K562 (cell line): Measurements from ENCODE around the gene INO80E. TPM values are rescaled to one million over a fixed set of nuclear protein-coding genes. Genes with fewer than 3 reads are reported as not detected.

ENCODE experiments used
- ATAC-seq: fragments of 200-7000 bp; cut with Tn5 transposase; 3 replicates; pipeline ENCODE4 v1.9.1; 2020; ENCODE audit warnings: moderate library complexity
- BruUV-seq: library from RNA; stranded (reverse); fragments of 400-500 nt; replicated peaks from 2 replicates; lab custom pipeline; 2021; lab: Mats Ljungman, UMichigan
- CTCF ChIA-PET: fragments of 300-600 bp; formaldehyde crosslinking; extraction: SDS; loops from one replicate; lab custom pipeline; 2021; ENCODE audit warnings: low intra/inter-chr PET ratio; lab: Yijun Ruan, JAX
- POLR2A ChIA-PET: fragments of 300-600, 350-650 bp; sonication (Branson Sonifier 250); formaldehyde crosslinking; extraction: SDS; loops from one replicate; lab custom pipeline; 2021; ENCODE audit warnings: antibody characterized with exemption, inconsistent platforms; lab: Yijun Ruan, JAX
- DNase-seq, 4 experiments: peaks; one replicate each; pipeline versions ENCODE4 v3.0.0 to v3.0.0-alpha.2; 2011 to 2018; ENCODE audit warnings: low spot score in 3 of 4, mixed read lengths in 3 of 4; ENCODE audit errors: extremely low read depth in 1 of 4
- FAIRE-seq: peaks from 2 replicates; lab custom pipeline; 2011; peaks lifted over from hg19 to GRCh38; lab: Jason Lieb, UNC
- H2AFZ ChIP-seq: 2 replicates; pipeline ENCODE4 v1.6.0; 2011; ENCODE audit warnings: low read depth, low read length, control low read depth, inconsistent platforms
- H3K27ac ChIP-seq: fragments of 200-600 bp; 3 replicates; pipeline ENCODE4 v1.8.0; 2011; ENCODE audit warnings: low read depth, mild to moderate bottlenecking, control low read depth, inconsistent platforms, low read length, moderate library complexity, mixed read lengths; ENCODE audit errors: extremely low read depth
- H3K27me3 ChIP-seq, 2 experiments: fragments of 300-600 bp in 1 of 2; 2 replicates in 1 of 2; 3 replicates in 1 of 2; pipeline versions ENCODE4 v1.6.0 to v1.8.0; 2011; ENCODE audit warnings: inconsistent platforms in 2 of 2, low read length in 2 of 2, mild to moderate bottlenecking in 1 of 2, mixed read lengths in 1 of 2, moderate library complexity in 1 of 2; ENCODE audit not compliant: control insufficient read depth in 2 of 2, insufficient read depth in 2 of 2
- H3K36me3 ChIP-seq: fragments of 300-600 bp; 3 replicates; pipeline ENCODE4 v1.8.0; 2011; ENCODE audit warnings: mild to moderate bottlenecking, low read length, inconsistent platforms; ENCODE audit not compliant: control insufficient read depth, insufficient read depth
- H3K4me1 ChIP-seq, 2 experiments: fragments of 200-600 bp in 1 of 2; replicated peaks in 1 of 2; 2 replicates in 1 of 2; 3 replicates in 1 of 2; pipeline versions ENCODE4 v1.5.1 to v1.8.0; 2011; ENCODE audit warnings: inconsistent platforms in 2 of 2, low read length in 2 of 2, mild to moderate bottlenecking in 1 of 2, mixed read lengths in 1 of 2, moderate library complexity in 1 of 2; ENCODE audit not compliant: control insufficient read depth in 2 of 2, insufficient read depth in 2 of 2
- H3K4me2 ChIP-seq: 2 replicates; pipeline ENCODE4 v1.6.1; 2011; ENCODE audit warnings: low read length, control low read depth, inconsistent platforms, mixed read lengths; ENCODE audit not compliant: insufficient read depth
- H3K4me3 ChIP-seq: fragments of 200-600 bp; sonication (generic), shearing (Covaris generic); 2 replicates; pipeline ENCODE4 v1.5.1; 2016; ENCODE audit warnings: control low read depth, inconsistent platforms
- H3K79me2 ChIP-seq: fragments of 200-600 bp; 3 replicates; pipeline ENCODE4 v1.8.0; 2011; ENCODE audit warnings: low read length, inconsistent platforms; ENCODE audit not compliant: control insufficient read depth, insufficient read depth
- H3K9ac ChIP-seq, 2 experiments: 2 replicates each; pipeline versions ENCODE4 v1.6.0 to v1.6.1; 2011; ENCODE audit warnings: low read depth in 2 of 2, low read length in 2 of 2, control low read depth in 1 of 2, inconsistent platforms in 1 of 2, mild to moderate bottlenecking in 1 of 2, mixed read lengths in 1 of 2; ENCODE audit not compliant: insufficient read depth in 1 of 2
- H3K9me1 ChIP-seq: one replicate; pipeline ENCODE4 v1.6.0; 2011; ENCODE audit warnings: inconsistent platforms, mild to moderate bottlenecking, low read length, moderate library complexity; ENCODE audit not compliant: control insufficient read depth, insufficient read depth
- H3K9me3 ChIP-seq: replicated peaks from 2 replicates; pipeline ENCODE4 v1.5.1; 2011; ENCODE audit warnings: low read depth, low read length, inconsistent platforms; ENCODE audit not compliant: control insufficient read depth, insufficient read depth
- H4K20me1 ChIP-seq: replicated peaks from 2 replicates; pipeline ENCODE4 v1.6.1; 2011; ENCODE audit warnings: low read length, inconsistent platforms, mixed read lengths; ENCODE audit not compliant: control insufficient read depth, insufficient read depth
- HINFP ChIP-seq: fragments of 450-650 bp; conservative IDR thresholded peaks from 2 replicates; pipeline ENCODE4 v1.6.1; 2016; ENCODE audit warnings: missing genetic modification characterization, low read depth, mild to moderate bottlenecking, control low read depth, missing compliant biosample characterization
- RBFOX2 ChIP-seq: fragments of 200-400 bp; formaldehyde crosslinking; IDR thresholded peaks from 2 replicates; pipeline ENCODE4 v1.6.1; 2017; ENCODE audit warnings: low read depth, mild to moderate bottlenecking, low read length, moderate library complexity
- WGBS: fragments of 100-300 bp; shearing (Covaris generic); methylation state at CpG from one replicate; pipeline ENCODE4 v1.1.6; 2016; ENCODE audit warnings: low coverage, mixed read lengths; ENCODE audit not compliant: insufficient coverage; ENCODE audit errors: missing lambda C conversion rate; 5-methylcytosine and 5-hydroxymethylcytosine counted together
- in situ Hi-C: fragments of 300-500 bp; cut with MboI; formaldehyde crosslinking; loops from 4 replicates; pipeline ENCODE4 v1.15.0; 2018; ENCODE audit warnings: inconsistent platforms, mixed read lengths
- intact Hi-C: fragments of 100-400 bp; cut with micrococcal nuclease; formaldehyde crosslinking; loops from 2 replicates; pipeline ENCODE4 v1.14.2; 2022
- polyA plus RNA-seq, 8 experiments: library from polyadenylated mRNA; depleted of rRNA in 4 of 8; stranded (reverse) in 5 of 8; unstranded in 3 of 8; fragments of >200 nt; fragmentation: Nextera tagmentation in 2 of 8; fragmentation: Illumina TruSeq in 1 of 8; extraction: Ambion mirVana in 2 of 8; extraction: Trizol in 1 of 8; gene quantifications; 2 replicates each; pipeline versions ENCODE4 v1.2.1 to v1.2.3, GENCODE V29; 2011 to 2014; ENCODE audit warnings: inconsistent platforms in 1 of 8, missing spikeins in 1 of 8
- total RNA-seq, 7 experiments: library from RNA; depleted of rRNA in 6 of 7; stranded (reverse); fragments of >200 nt in 6 of 7; fragmentation: Illumina TruSeq in 2 of 7; extraction: Trizol in 2 of 7; gene quantifications; 2 replicates each; pipeline versions ENCODE4 v1.2.1 to v1.2.3, GENCODE V29; 2011 to 2021; ENCODE audit warnings: low replicate concordance in 1 of 7
- TF ChIP-seq, protein P1 (sequence below): fragments of 450-650 bp; formaldehyde crosslinking; IDR thresholded peaks from 2 replicates; pipeline ENCODE4 v1.4.0; 2022; ENCODE audit warnings: missing genetic modification characterization

Gene INO80E
- total and polyA plus RNA-seq, 9 of the 15 experiments (the other 6 are each of a cell fraction or from before 2014, with no cell fraction given): 0.31 to 102 (median 49.3) TPM

DNA sequence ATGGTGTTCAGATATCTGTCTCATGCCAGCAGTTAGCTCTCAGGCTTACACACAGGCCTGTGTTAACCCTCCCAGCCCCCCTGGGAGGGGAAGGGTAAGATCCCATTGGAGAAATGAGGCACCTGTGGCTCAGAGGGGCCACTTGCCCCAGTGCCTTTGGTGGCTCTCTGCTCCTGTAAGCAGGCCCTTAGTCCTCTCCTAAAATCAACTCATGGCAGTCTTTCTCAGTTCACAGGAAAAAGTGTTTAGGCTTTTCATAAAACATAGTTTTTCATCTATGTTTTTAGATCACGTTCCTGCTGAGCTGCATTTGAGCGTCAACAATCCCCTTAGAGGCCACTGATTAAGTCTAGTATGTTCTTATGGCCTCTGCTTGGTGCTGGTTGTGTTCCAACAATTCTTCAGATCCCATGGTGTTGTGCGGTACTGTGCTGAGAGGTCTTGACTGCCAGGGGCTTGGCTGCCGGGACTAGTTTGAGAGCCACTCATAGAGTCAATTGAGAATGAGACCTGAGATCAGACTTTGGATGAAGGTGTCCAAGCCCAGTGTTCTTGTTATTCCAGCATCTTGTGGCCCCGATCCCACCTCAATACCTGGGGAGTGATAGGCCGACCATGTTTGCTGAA lies 11.8 kb upstream of the INO80E start:
- FAIRE-seq (no peak), DNase-seq (no peak), ATAC-seq (no peak)
- Histone ChIP-seq H3K9ac (no peak overlapping the region), H3K4me2 (no peak overlapping the region), H3K9me3 (no peaks in the 10 kb centered on the region), H3K79me2 (no peaks in the 10 kb centered on the region), H3K9me1 (no peaks in the 10 kb centered on the region), H3K27ac (no peak overlapping the region), H3K4me3 (no peak overlapping the region), H3K4me1 (peaks cover 0 to 15% of the 10 kb centered on the region in 2 experiments; a peak in 1 of 5 replicates), H2AFZ (no peak overlapping the region), H4K20me1 (0 out of 2 replicates have a peak, but pooled peaks cover 2% of the 10 kb centered on the region), H3K36me3 (peaks cover 100% of the 10 kb centered on the region), H3K27me3 (no peaks in the 10 kb centered on the region)
- ChIA-PET POLR2A (interaction anchor here (0.7 to 2.6 kb wide), 3 partner anchors 10 to 77 kb away, joined by 3 to 22 read pairs (median 3); partner anchors contain the start of gene TAOK2), CTCF (no interaction called here)
- in situ Hi-C loops (no loop called here), intact Hi-C loops (no loop called here)
- WGBS: 93% methylated on average over 5 of the region's 6 CpGs
- no TSS peak for BruUV-seq
- TF ChIP-seq, protein P1, sequence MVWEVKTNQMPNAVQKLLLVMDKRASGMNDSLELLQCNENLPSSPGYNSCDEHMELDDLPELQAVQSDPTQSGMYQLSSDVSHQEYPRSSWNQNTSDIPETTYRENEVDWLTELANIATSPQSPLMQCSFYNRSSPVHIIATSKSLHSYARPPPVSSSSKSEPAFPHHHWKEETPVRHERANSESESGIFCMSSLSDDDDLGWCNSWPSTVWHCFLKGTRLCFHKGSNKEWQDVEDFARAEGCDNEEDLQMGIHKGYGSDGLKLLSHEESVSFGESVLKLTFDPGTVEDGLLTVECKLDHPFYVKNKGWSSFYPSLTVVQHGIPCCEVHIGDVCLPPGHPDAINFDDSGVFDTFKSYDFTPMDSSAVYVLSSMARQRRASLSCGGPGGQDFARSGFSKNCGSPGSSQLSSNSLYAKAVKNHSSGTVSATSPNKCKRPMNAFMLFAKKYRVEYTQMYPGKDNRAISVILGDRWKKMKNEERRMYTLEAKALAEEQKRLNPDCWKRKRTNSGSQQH (CRISPR knock-in tag): no peak
- TF ChIP-seq HINFP (no peak), RBFOX2 (0 out of 2 replicates have a peak, but pooled peaks have one; percentile 19)
